NAMALWA (cell line): ENCODE data around the gene SEMA4C.
"Not testable (repeated sequence)": the region's sequence is repeated elsewhere in the genome, so short reads cannot be mapped to it uniquely, and the experiment has no call there.

ENCODE experiments used
- DNase-seq: peaks from one replicate; pipeline ENCODE4 v3.0.0-alpha.2; 2015; ENCODE audit warnings: low spot score

Gene SEMA4C

DNA sequence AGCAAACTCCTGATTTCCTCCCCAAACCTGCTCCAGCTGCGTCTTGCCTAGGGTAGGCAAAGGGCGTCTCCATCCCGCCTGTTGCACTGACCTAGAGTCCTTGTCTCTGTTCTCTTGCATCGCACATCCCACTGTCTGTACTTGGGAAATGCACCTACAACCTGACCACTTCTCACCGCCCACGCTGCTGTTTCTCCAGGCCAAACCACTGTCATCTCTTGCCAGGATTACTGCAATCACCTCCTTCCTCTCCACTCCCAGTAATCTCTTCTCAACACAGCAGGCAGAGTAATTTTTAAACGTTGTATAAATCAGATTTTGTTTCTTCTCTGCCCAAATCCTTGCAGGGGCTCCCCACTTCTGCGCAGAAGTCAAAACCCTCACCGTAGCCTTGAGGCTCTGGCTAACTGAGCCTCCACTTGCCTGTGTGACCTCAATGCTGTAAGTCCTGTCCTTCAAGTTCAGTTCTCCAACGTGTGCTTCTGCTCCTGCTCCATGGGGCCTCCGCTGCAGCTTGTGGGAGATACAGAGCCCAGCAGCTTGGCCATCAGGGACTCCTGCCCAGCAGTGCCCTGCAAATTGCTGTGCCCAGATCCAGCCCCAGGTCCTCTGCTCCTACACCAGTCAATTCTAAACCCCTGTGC, 27.7 kb upstream of the SEMA4C start:
- DNase-seq = no peak

DNA sequence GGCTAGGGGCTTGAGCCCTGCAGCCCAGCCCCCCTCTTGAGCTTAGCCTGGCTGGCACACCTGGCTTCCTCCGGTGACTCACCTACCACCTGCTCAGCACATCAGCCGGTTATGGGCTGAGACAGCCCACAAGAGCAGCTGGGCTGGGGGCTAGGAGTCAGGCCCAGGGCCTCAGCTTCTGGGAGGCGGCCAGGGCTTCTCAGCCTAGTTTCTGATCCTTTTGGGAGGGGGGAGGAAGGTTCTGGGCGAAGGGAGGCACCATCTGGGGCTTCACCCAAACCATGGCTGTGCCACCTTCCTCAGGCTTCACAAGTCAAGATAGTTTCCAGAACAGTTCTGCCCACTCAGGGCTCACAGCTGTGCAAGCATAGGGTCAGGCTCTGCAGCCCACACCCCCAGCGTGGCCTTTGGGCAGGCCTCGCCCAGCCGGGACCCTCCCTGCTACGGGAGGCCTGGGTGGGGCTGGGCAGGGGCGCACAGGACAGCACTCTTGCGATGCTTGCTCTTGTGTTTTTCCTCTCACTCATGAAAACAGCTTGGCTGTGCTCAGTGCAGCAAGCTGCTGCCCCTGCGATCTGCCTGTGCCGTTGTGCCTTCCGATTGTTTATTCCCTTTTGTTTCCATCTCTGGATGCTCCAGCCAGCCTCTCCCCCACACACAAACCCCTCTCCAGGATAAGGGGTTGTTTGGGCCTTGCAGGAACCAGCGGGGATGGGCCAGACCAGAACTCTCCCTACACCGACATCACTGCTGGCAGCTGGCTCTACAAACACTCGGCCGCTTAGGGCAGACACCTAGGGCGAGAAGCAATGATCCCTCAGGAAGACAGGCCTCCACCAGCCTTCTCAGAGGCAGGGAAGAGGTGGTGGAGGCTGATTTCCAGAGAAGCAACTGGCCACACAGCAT, 26.1 kb upstream of the SEMA4C start:
- no peak for DNase-seq

DNA sequence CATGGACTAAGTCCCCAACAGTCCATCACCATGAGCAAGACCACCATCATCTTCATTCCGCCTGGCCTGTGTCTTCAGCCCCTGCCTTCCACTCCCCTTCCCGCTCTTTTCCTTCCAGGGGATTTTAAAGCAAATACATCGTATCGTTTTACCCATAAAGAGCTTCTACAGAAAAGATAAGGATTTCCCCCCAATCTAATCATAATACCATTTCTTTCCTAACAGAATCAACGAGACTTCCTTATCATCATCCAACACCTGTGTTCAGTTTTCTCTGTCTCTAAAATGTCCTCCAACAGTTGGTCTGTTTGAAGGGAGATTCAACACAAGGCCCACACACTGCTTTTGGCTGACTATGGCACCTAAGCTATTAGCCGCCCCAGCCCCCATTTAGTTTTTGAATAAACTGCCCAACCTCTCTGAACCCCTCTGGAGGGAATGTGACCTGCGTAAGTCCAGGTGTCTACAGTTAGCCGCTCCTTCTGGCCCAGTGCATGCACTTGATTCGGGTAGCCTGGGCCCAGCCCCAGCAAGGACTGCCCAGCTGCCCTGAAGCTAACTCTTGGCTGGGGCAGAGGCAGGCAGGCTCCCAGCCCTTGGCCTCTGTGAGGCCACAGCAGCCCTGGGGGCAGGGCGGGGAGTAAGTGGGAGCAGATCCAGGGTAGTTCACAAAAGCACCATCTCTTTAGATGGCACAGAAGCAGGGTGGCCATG, 25.3 kb upstream of the SEMA4C start:
- DNase-seq = no peak

DNA sequence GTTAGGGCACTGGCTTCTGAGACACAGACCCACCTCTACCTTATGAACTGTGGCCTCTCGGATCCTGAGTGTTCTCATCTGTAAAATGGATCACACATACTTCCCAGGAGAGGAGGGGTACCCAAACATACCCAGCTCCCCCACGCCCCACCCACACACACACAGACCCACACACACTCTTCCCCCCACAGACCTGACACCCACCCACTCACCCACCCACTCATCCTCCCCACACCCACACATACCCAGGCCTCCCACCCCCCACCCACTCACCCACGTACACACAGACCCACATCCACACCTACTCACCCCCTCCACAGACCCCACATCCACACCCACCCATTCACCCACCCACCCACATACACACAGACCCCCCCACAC, 24.3 kb upstream of the SEMA4C start:
- no peak for DNase-seq

DNA sequence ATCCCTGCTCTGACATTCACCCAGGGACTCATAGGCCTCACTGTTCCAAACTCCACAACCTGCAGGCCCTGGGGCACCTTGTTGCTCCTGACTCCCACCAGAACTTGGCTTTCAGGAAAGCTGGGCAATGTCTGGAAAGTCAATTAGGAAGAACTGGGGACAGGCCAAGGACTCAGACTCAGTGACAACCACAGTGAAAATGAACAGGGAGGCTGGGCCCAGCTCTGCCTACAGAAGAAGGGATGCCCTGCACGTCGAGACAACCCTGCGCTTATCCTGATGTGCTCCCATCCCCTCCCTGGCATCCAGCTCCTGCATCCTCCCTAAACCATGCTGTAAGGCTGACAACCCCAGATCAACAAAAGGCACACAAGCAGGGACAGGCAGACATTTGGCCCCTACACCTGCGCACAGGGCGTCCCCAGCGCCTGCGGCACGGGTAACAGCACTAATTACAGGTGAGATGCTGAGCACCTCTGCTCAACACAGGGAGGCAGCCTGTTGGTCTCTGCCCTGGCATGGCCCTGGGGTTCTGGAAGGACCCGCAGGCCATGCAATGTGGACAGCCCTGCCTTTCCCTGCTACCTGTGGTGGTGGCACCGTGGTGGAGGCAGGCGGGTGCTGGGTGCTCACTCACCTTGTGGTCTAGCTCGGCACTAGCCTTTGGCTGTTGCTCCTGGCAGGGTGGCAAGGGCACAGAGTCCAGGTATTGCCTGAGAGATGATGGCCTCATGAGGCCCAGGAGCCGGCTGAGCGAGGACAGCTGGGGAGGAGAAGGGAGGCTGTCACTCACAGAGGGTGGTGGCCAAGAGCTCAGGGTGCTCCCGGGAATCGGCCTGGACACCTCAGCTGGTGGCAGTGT, 23.6 kb upstream of the SEMA4C start:
- DNase-seq = no peak

DNA sequence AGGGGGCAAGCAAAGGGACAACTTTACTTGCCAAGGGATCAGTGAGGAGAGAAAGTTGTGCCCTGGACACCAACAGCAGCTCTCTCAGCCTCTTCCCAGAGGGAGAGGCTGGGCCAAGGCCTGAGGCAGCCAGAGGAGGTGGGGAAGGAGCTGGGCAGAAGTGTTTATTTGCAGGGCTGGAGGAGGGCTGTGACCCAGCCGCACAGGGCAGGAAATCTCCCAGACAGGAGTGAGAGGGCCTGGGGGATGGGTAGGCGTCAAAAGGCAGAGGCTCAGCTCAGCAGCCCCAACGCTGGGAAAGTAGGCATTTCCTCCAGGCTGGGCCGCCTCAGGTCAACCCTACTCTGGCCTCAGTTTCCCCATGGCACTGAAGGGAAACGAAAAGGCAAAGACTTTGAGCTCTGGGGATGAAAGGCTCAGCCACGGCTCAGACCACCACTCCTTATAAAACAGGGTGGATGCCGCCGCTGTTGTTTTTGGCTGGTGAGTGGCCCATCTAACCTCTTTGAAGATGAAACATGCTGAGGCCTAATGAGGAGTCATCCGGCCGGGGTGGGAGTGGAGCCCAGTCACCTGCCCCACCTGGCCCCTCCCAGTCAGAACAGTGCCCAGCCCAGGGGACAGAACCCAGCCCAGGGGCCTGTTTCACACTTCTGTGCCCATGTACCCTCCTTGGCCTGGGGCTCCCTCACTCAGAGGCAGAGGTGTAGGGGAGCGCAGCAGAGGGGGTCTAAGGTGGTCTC, 21.9 kb upstream of the SEMA4C start:
- no peak for DNase-seq

DNA sequence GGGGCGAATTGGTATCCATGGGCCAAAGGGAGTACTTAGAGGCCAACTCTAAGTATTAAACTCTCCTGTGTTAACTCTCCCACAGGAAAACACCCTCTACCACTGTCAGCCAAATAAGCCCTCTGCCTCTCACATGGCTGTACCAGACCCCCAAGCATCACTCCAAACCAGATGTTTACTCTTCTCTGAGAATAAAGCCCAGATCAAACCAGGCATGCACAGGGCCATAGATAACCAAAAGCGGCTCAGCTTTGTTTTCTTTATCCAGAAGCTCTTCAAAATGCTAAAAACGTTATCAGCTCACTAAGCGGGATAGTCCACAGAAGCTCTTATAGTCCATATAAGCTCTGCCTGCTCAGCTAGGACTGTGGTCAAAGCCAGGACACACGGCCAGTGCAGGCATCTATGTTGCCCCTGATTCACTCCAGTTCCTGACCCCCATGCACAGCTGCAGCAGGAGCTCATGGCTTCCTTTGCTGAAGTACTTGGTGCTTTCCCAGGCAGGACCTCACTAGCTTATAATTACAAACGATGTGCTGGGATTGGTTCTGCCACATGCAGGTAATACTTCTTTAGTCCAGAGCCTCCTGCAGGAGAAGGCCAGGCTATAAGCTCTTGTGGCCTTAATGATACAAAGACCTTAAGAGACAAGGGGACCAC, 21.0 kb upstream of the SEMA4C start:
- DNase-seq = no peak

DNA sequence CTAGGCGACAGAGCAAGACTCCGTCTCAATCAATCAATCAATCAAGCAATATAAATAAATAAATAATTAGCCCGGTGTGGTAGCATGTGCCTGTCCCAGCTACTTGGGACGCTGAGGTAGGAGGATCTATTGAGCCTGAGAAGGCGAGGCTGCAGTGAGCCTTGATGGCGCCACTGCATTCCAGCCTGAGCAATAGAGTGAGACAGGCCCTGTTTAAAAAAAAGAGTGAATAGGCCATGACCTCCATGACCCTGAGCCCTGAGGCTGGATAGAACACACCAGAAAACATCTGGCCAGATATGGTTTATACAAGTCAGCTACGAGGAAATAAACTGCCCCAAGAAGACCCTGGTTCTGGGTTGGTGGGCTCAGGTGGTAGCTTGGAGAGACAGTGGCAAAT, 20.4 kb upstream of the SEMA4C start:
- DNase-seq = no peak

DNA sequence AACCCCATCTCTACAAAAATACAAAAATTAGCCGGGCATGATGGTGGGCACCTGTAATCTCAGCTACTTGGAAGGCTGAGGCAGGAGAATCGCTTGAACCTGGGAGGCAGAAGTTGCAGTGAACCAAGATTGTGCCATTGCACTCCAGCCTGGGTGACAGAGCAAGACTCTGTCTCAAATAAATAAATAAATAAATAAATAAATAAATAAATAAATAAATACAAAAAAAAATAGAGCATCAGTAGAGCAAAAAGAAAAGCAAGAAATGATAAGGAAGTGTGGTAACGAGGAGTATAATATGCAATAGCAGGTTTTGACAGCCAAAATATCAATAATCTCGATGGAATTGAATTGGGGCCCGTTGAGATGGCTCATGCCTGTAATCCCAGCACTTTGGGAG, 19.6 kb upstream of the SEMA4C start:
- DNase-seq = not testable (repeated sequence)

DNA sequence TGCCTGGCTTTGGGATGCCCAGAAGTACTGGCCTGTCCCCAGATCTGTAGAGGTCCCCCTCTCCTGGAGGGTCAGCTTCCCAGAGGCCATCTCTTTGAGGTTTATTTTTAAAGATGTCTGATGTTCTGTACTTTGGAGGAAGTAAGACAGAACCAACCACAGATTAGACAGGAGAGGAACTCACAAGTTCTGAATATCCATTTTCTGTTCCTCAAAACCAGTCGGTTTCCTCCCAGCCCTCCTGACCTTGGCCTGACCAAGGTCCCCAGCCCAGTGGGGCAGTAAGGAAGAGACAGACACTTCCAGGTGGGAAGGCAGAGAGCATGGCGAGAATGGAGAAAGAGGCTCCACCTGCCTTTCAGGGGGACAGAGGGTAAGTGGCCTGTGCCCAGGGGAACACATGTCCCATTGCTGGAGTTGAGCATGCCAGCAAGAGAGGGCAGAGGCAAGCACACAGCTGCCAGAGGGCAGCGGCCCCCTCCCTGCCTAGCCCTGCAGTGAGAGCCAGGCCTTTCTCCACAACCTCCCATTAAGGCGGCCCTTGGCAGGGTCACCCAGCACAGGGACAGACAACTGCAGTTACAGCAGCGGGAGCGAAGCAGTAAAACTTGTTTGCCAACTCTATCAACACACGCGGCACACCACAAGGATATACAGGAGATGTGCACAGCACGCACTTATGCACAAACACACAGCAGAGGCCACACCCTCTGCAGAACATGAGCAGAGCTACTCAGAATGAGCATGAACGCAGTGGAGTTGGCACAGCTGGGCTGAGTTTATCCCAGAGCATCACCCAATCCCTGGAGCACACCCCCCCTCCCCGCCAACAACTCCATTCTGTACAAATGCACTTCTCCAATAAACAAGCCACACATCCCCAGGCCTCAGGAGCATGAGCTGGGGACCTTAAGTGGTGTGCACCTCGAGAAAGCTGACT, 18.5 kb upstream of the SEMA4C start:
- no peak for DNase-seq

DNA sequence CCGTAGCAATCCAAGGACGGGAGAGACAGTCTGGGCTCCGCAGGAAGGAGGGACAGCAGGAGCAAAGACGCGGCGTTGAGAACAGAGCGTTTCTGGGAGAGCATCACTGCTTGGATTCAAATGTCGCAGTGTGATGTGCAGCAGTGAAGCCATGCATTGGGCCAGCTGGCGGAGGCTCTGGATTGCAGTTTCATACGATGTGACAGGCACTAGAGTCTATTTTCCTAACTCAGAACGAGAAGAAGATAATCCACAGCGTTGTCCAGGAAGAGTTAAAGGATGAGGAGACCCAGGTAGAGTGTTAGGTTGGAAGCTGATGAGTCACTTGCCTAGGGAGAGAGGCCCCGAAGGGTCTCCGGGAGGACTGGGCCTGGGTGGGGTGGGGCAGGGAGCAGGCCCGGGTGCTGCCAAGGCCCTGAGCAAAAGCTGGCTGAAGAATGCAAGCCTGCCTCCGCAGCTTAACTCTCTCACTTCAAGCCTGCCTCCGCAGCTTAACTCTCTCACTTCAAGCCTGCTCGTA, 17.7 kb upstream of the SEMA4C start:
- DNase-seq = no peak

DNA sequence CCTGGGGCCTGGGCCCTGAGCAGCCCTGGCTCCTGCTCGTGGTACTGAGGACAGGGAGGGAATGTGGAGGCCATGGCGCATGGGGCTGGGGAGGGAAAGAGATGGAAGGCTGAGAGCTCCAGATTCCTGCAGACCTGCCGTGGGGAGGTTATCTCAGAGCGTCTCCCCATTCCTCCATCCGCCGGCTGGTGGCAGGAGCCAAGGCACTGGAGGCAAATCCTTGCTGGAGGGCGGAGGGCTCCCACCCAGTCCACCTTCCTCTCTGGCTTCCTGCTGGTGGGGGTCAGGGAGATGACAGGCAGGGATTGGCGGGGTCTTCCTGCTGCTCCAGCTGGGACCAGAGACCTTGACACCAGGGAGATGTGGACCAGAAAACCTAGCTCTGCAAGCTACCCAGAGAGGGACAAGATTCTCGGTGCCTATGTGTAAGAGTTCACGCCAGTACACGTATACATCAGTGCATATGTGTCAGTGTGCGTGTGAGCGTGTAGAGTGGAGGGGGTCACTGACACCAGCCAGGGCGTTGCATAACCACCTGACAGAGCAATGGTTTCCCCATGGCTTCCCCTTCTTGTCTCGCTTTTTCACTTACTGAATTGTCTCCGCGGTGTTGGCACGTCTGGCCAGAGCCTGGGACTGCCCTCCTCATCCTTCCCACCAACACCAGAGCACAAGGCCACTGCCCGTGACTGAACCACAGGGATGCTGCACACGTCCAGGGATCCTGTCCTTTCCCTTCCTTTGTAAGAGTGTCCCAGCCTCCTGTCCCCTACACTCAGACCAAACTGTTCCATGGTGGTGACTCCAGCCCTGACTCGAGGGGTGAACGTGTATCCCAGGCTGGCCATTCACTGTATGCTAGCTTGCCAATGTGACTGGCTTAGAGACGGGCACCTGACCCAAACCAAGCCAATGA, 15.8 kb upstream of the SEMA4C start:
- no peak for DNase-seq

DNA sequence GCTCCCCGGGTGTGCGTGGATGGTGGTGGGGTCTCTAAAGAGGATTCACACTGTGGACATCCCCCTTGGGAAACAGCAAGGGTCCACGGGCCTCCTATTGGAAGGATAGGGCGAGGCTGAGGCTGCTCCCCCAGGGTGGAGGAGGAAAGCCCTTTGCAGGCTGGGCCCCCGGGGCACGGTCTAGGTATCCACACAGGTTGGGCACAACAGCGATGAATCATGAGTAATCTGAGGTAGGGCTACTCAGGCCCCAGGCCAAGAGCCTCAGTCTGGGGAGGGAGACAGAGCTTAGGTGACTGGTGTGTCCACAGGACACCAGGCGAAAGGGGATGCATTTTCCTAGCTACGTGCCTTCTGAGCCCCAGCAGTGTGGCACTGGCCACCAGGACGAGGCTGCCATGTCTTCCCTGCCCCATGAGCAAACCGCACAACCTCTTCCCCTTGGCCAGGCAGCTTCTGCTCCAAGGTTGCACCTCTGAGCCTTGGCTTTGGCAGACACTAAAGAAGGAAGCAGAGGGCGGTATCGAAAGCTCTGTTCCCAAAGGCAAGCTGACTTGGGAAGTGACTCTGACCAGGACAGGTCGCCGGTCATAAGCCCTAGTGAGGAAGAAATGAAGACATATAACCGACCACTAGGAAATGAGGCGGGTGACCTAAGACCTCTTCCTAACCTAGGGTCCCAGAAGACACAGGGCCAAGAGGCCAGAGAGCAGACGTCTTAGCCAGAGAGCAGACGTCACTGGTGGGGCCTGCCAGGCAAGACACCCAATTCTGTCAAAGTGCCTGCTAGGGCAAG, 14.6 kb upstream of the SEMA4C start:
- DNase-seq = no peak

DNA sequence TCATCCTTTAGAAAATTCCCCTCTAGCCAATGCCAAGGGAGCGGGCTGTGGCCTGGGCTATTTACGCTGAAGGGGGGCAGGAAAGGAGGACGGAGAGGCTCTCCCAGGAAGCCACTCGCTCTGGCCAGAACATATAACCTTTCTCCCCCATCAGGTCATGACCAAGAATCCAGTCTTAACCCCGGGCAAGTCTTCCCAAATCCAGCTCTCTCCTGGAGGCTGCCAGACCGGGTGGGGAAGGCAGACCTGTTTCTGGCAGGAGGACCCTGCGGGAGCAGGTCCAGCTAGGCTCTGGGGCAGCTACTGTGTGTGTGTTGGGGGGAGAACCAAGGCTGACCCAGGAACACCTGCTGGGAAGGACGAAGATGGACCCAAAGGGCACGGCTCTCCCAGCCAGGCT, 13.4 kb upstream of the SEMA4C start:
- no peak for DNase-seq

DNA sequence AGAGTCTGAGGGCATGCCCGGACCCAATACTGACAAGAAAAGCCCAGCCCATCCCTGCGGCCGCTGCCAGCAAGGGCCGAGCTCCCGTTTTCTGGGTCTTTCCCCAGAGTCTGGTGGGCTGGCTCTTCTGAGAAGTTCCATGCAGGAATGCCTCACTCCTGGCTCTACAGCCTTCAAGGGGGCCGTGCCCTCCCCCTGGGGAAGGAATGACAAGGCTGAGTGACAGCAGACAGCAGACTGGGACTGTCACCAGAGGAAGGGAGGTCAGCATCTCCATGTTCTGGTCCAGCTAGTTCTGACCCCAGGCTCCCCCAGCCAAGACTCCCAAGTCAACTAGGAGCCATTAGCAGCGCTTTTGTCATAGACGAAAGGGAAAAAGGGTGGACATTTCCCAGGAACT, 13.0 kb upstream of the SEMA4C start:
- DNase-seq = no peak

DNA sequence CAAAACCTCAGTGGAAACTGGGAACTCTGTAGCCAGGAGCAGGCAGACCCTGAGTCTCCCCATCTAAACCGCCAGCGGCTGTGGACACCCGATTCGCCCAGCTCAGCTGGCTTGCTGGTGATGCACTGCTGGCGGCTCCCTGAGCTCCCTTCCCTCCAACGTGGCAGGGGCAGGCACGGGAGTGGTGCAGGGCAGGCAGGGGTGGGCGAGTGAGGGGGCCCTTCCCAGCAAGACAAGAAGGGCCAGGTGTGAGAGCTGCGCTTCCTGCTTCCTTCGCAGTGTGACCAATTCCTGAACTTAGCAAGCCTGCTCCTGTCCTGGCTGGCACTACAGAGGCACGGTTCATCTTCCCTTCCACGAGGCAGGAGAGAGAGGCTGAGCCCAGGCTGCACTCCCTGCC, 12.3 kb upstream of the SEMA4C start:
- DNase-seq = no peak
